Activated CD8-positive, alpha-beta T cell treated with anti-CD3 and anti-CD28 coated beads for 36 hours (primary cell): Measurements from ENCODE around the gene C10orf105. TPM values are rescaled to one million over a fixed set of nuclear protein-coding genes. Genes with fewer than 3 reads are reported as not detected.

Source experiments
- ATAC-seq: fragments of 200-7000 bp; cut with Tn5 transposase; one replicate; pipeline ENCODE4 v1.10.0; 2021; ENCODE audit warnings: mild to moderate bottlenecking, moderate library complexity
- CTCF ChIA-PET: fragments of 350-600 bp; sonication (Branson Sonifier 250); formaldehyde crosslinking; loops from one replicate; lab custom pipeline; 2021; ENCODE audit warnings: antibody characterized with exemption; lab: Charles Lee
- POLR2A ChIA-PET: fragments of 350-600 bp; sonication (Branson Sonifier 250); formaldehyde crosslinking; loops from one replicate; lab custom pipeline; 2021; ENCODE audit warnings: antibody characterized with exemption; lab: Charles Lee
- DNase-seq: peaks from one replicate; pipeline ENCODE4 v3.0.0-alpha.2; 2020
- H3K27ac Mint-ChIP-seq: one replicate; pipeline ENCODE4 v1.8.0; 2021; ENCODE audit warnings: mild to moderate bottlenecking, mixed read lengths
- H3K27me3 Mint-ChIP-seq: one replicate; pipeline ENCODE4 v1.8.0; 2021; ENCODE audit warnings: mixed read lengths
- H3K36me3 Mint-ChIP-seq: one replicate; pipeline ENCODE4 v1.8.0; 2021; ENCODE audit warnings: low read depth, mixed read lengths
- H3K4me1 Mint-ChIP-seq: one replicate; pipeline ENCODE4 v1.8.0; 2021; ENCODE audit warnings: low read depth, mixed read lengths
- H3K4me3 Mint-ChIP-seq: one replicate; pipeline ENCODE4 v1.8.0; 2021; ENCODE audit warnings: mild to moderate bottlenecking, moderate library complexity, mixed read lengths
- H3K9me3 Mint-ChIP-seq: one replicate; pipeline ENCODE4 v1.8.0; 2021; ENCODE audit warnings: mixed read lengths
- CTCF ChIP-seq: fragments of 200-600 bp; IDR thresholded peaks from one replicate; pipeline ENCODE4 v1.8.0; 2022; ENCODE audit warnings: antibody characterized with exemption, mild to moderate bottlenecking
- intact Hi-C: fragments of 100-400 bp; cut with micrococcal nuclease; formaldehyde crosslinking; loops from one replicate; pipeline ENCODE4 v1.10.0; 2022
- total RNA-seq, 2 experiments: library from RNA; stranded (reverse); gene quantifications; one replicate each; pipeline ENCODE4 v1.2.3, GENCODE V29; 2021

Gene C10orf105
- total RNA-seq, 2 experiments from 2014 or later: 0.16 to 0.27 TPM

- Mint-ChIP-seq H3K36me3 (peaks cover 64% of the 10 kb centered on the region), H3K9me3 (no peaks in the 10 kb centered on the region), H3K27me3 (no peaks in the 10 kb centered on the region), H3K4me3 (no peak overlapping the region), H3K27ac (peak overlapping the region; percentile 78), H3K4me1 (peaks cover 94% of the 10 kb centered on the region)
- no peak for TF ChIP-seq CTCF
- POLR2A ChIA-PET: interaction anchor here (1.0 to 1.5 kb wide), 6 partner anchors 10 to 22 kb away, joined by 4 to 14 read pairs (median 9); partner anchors contain the start of gene VSIR
- intact Hi-C loops: no loop called here
- ATAC-seq (no peak), DNase-seq (no peak)
- CTCF ChIA-PET: interaction anchor here (1.2 to 3.3 kb wide), 5 partner anchors 11 to 26 kb away, joined by 4 to 17 read pairs (median 6); partner anchors contain the start of gene VSIR
Observed at GRCh38 chr10:71751515-71752224, 32.1 kb upstream of the C10orf105 start.

- intact Hi-C loops: no loop called here
- ATAC-seq (no peak), DNase-seq (no peak)
- ChIA-PET CTCF (interaction anchor here (3.3 kb wide), 1 partner anchor 22 kb away, joined by 17 read pairs; the partner anchor contains the start of gene VSIR), POLR2A (interaction anchor here (1.2 kb wide), 1 partner anchor 19 kb away, joined by 4 read pairs; no protein-coding TSS in a partner anchor)
- peak overlapping the region; percentile 98 for H3K27ac Mint-ChIP-seq
- H3K9me3 Mint-ChIP-seq: no peaks in the 10 kb centered on the region
- peaks cover 57% of the 10 kb centered on the region for H3K36me3 Mint-ChIP-seq
- no peak overlapping the region for H3K4me3 Mint-ChIP-seq
- H3K4me1 Mint-ChIP-seq: peaks cover 94% of the 10 kb centered on the region
- TF ChIP-seq CTCF: no peak
- H3K27me3 Mint-ChIP-seq: no peaks in the 10 kb centered on the region
Observed at GRCh38 chr10:71750986-71751385, 31.4 kb upstream of the C10orf105 start.

- intact Hi-C loops: no loop called here
- H3K4me1 Mint-ChIP-seq: peaks cover 96% of the 10 kb centered on the region
- peak overlapping the region; percentile 15 for H3K4me3 Mint-ChIP-seq
- CTCF ChIA-PET: interaction anchor here (1.6 to 3.3 kb wide), 2 partner anchors 22 to 37 kb away, joined by 3 to 17 read pairs; partner anchors contain the start of gene VSIR
- ATAC-seq (no peak), DNase-seq (no peak)
- no peaks in the 10 kb centered on the region for H3K27me3 Mint-ChIP-seq
- H3K27ac Mint-ChIP-seq: peak overlapping the region; percentile 98
- POLR2A ChIA-PET: interaction anchor here (1.2 kb wide), 1 partner anchor 20 kb away, joined by 4 read pairs; no protein-coding TSS in a partner anchor
- H3K36me3 Mint-ChIP-seq: peaks cover 57% of the 10 kb centered on the region
- no peak for TF ChIP-seq CTCF
- no peaks in the 10 kb centered on the region for H3K9me3 Mint-ChIP-seq
Observed at GRCh38 chr10:71750124-71750841, 30.7 kb upstream of the C10orf105 start.

- intact Hi-C loops: no loop called here
- peak overlapping the region; percentile 98 for H3K27ac Mint-ChIP-seq
Observed at GRCh38 chr10:71749396-71749795, 29.8 kb upstream of the C10orf105 start.

More at GRCh38 chr10:71749396-71749795, 29.8 kb upstream of the C10orf105 start:
- DNase-seq (no peak), ATAC-seq (peak; percentile 2)
- ChIA-PET POLR2A (interaction anchor here (1.0 to 4.9 kb wide), 9 partner anchors 8 to 23 kb away, joined by 5 to 48 read pairs (median 11); no protein-coding TSS in a partner anchor), CTCF (interaction anchor here (0.9 to 4.0 kb wide), 12 partner anchors 8 to 63 kb away, joined by 3 to 20 read pairs (median 4); partner anchors contain the start of gene VSIR)
- Mint-ChIP-seq H3K4me1 (peaks cover 96% of the 10 kb centered on the region), H3K36me3 (peaks cover 50% of the 10 kb centered on the region), H3K9me3 (no peaks in the 10 kb centered on the region), H3K27me3 (no peaks in the 10 kb centered on the region), H3K4me3 (peak overlapping the region; percentile 59)
- no peak for TF ChIP-seq CTCF
